Naive thymus-derived CD4-positive, alpha-beta T cell (primary cell): ENCODE results near the gene TNFSF12. TPM values are rescaled to one million over a fixed set of nuclear protein-coding genes. Genes with fewer than 3 reads are reported as not detected.

Experiments used
- polyA plus RNA-seq, 2 donors: library from polyadenylated mRNA; unstranded; fragments of 300-500 nt; fragmentation: Illumina TruSeq; gene quantifications; one replicate each; pipeline ENCODE4 v1.2.3, GENCODE V29; 2021
- total RNA-seq, 6 experiments: library from RNA in 5 of 6; stranded (reverse) in 5 of 6; gene quantifications; 1 replicate in 5 of 6; 2 replicates in 1 of 6; pipeline ENCODE4 v1.2.3 and lab custom pipeline; 2021 to 2026

TNFSF12 gene
- total and polyA plus RNA-seq, 7 experiments from 2014 or later: 25.4 to 82.4 (median 36.1) TPM

Other genes starting within 250 kb of the TNFSF12 start
Only the 30 nearest of the 32 such genes appear.
- gene NEURL4, start 219.7 kb upstream of the TNFSF12 start, total RNA-seq: 10 to 100 TPM; 42.6 to 92.6 (median 50.1) TPM
- gene NEURL4, start 219.7 kb upstream of the TNFSF12 start, polyA plus RNA-seq: 1 to 10 TPM; 1.1 to 2.5 TPM
- 100 to 1,000 TPM; 482 to 708 (median 599) TPM for gene ACAP1, start 212.5 kb upstream of the TNFSF12 start, total RNA-seq
- 100 to 1,000 TPM; 234 to 337 TPM for gene ACAP1, start 212.5 kb upstream of the TNFSF12 start, polyA plus RNA-seq
- 10 to 100 TPM in 1 of 5 experiments, 1 to 10 TPM in 4; 2.7 to 13.7 (median 4.0) TPM for gene KCTD11, start 196.9 kb upstream of the TNFSF12 start, total RNA-seq
- gene KCTD11, start 196.9 kb upstream of the TNFSF12 start, polyA plus RNA-seq: 1 to 10 TPM in 1 of 2 donors, under 1 TPM in 1; 0.83 to 1.1 TPM
- not detected for gene TMEM95, start 193.9 kb upstream of the TNFSF12 start, total RNA-seq
- gene TMEM95, start 193.9 kb upstream of the TNFSF12 start, polyA plus RNA-seq: not detected
- gene TNK1, start 168.0 kb upstream of the TNFSF12 start, total RNA-seq: 10 to 100 TPM in 4 of 5 experiments, 1 to 10 TPM in 1; 1.5 to 23.4 (median 13.9) TPM
- 1 to 10 TPM; 5.8 to 7.4 TPM for gene TNK1, start 168.0 kb upstream of the TNFSF12 start, polyA plus RNA-seq
- gene PLSCR3, start 154.5 kb upstream of the TNFSF12 start, total RNA-seq: 100 to 1,000 TPM in 1 of 5 experiments, 10 to 100 TPM in 4; 74.8 to 142 (median 85.0) TPM
- gene PLSCR3, start 154.5 kb upstream of the TNFSF12 start, polyA plus RNA-seq: 100 to 1,000 TPM; 162 to 212 TPM
- gene TMEM256, start 145.0 kb upstream of the TNFSF12 start, total RNA-seq: 10 to 100 TPM; 31.5 to 58.5 (median 48.2) TPM
- gene TMEM256, start 145.0 kb upstream of the TNFSF12 start, polyA plus RNA-seq: 10 to 100 TPM; 45.2 to 64.9 TPM
- 10 to 100 TPM in 3 of 5 experiments, 1 to 10 TPM in 2; 1.6 to 17.8 (median 11.9) TPM for gene NLGN2, start 141.2 kb upstream of the TNFSF12 start, total RNA-seq
- under 1 TPM; 0.20 to 0.28 TPM for gene NLGN2, start 141.2 kb upstream of the TNFSF12 start, polyA plus RNA-seq
- not detected for gene SPEM1, start 128.7 kb upstream of the TNFSF12 start, total RNA-seq
- not detected for gene SPEM1, start 128.7 kb upstream of the TNFSF12 start, polyA plus RNA-seq
- gene SPEM2, start 123.4 kb upstream of the TNFSF12 start, total RNA-seq: not detected
- not detected for gene SPEM2, start 123.4 kb upstream of the TNFSF12 start, polyA plus RNA-seq
- not detected for gene SPEM3, start 120.2 kb upstream of the TNFSF12 start, total RNA-seq
- not detected for gene SPEM3, start 120.2 kb upstream of the TNFSF12 start, polyA plus RNA-seq
- 10 to 100 TPM in 3 of 5 experiments, 1 to 10 TPM in 2; 8.2 to 19.1 (median 16.5) TPM for gene TMEM102, start 113.6 kb upstream of the TNFSF12 start, total RNA-seq
- gene TMEM102, start 113.6 kb upstream of the TNFSF12 start, polyA plus RNA-seq: 10 to 100 TPM in 1 of 2 donors, 1 to 10 TPM in 1; 8.5 to 26.1 TPM
- gene FGF11, start 109.5 kb upstream of the TNFSF12 start, total RNA-seq: 10 to 100 TPM in 1 of 5 experiments, 1 to 10 TPM in 4; 2.8 to 39.7 (median 3.4) TPM
- under 1 TPM in 1 of 2 donors, not detected in 1; 0.09 TPM for gene FGF11, start 109.5 kb upstream of the TNFSF12 start, polyA plus RNA-seq
- 10 to 100 TPM in 1 of 5 experiments, 1 to 10 TPM in 4; 6.0 to 14.6 (median 7.2) TPM for gene CHRNB1, start 104.0 kb upstream of the TNFSF12 start, total RNA-seq
- 10 to 100 TPM; 14.9 to 24.8 TPM for gene CHRNB1, start 104.0 kb upstream of the TNFSF12 start, polyA plus RNA-seq
- gene ZBTB4, start 69.4 kb upstream of the TNFSF12 start, total RNA-seq: 10 to 100 TPM; 30.3 to 89.2 (median 64.1) TPM
- gene ZBTB4, start 69.4 kb upstream of the TNFSF12 start, polyA plus RNA-seq: 10 to 100 TPM; 15.3 to 25.5 TPM
- gene SLC35G6, start 67.6 kb upstream of the TNFSF12 start, total RNA-seq: under 1 TPM in 1 of 5 experiments, not detected in 4; 0.16 TPM
- gene SLC35G6, start 67.6 kb upstream of the TNFSF12 start, polyA plus RNA-seq: not detected
- gene POLR2A, start 64.7 kb upstream of the TNFSF12 start, total RNA-seq: 100 to 1,000 TPM; 165 to 501 (median 225) TPM
- 10 to 100 TPM; 43.6 to 82.4 TPM for gene POLR2A, start 64.7 kb upstream of the TNFSF12 start, polyA plus RNA-seq
- 10 to 100 TPM in 1 of 5 experiments, 1 to 10 TPM in 4; 2.0 to 45.6 (median 4.4) TPM for gene TNFSF13, start 9.7 kb downstream of the TNFSF12 start, total RNA-seq
- 1 to 10 TPM; 1.1 to 1.5 TPM for gene TNFSF13, start 9.7 kb downstream of the TNFSF12 start, polyA plus RNA-seq
- 10 to 100 TPM; 35.0 to 43.8 (median 40.8) TPM for gene SENP3, start 12.9 kb downstream of the TNFSF12 start, total RNA-seq
- 10 to 100 TPM; 13.2 to 20.6 TPM for gene SENP3, start 12.9 kb downstream of the TNFSF12 start, polyA plus RNA-seq
- 100 to 1,000 TPM in 1 of 5 experiments, 10 to 100 TPM in 2, 1 to 10 TPM in 2; 6.8 to 176 (median 18.8) TPM for gene CD68, start 30.6 kb downstream of the TNFSF12 start, total RNA-seq
- under 1 TPM; 0.12 to 0.21 TPM for gene CD68, start 30.6 kb downstream of the TNFSF12 start, polyA plus RNA-seq
- gene MPDU1, start 34.8 kb downstream of the TNFSF12 start, total RNA-seq: 10 to 100 TPM; 25.4 to 79.8 (median 31.4) TPM
- gene MPDU1, start 34.8 kb downstream of the TNFSF12 start, polyA plus RNA-seq: 10 to 100 TPM; 39.1 to 52.3 TPM
- 1 to 10 TPM in 2 of 5 experiments, under 1 TPM in 3; 0.44 to 1.6 (median 0.56) TPM for gene SOX15, start 41.0 kb downstream of the TNFSF12 start, total RNA-seq
- gene SOX15, start 41.0 kb downstream of the TNFSF12 start, polyA plus RNA-seq: not detected
- 10 to 100 TPM; 24.6 to 46.9 (median 34.0) TPM for gene FXR2, start 65.8 kb downstream of the TNFSF12 start, total RNA-seq
- 10 to 100 TPM in 1 of 2 donors, 1 to 10 TPM in 1; 5.5 to 21.6 TPM for gene FXR2, start 65.8 kb downstream of the TNFSF12 start, polyA plus RNA-seq
- gene SAT2, start 78.8 kb downstream of the TNFSF12 start, total RNA-seq: 10 to 100 TPM; 26.5 to 95.0 (median 77.2) TPM
- 10 to 100 TPM; 42.0 to 47.2 TPM for gene SAT2, start 78.8 kb downstream of the TNFSF12 start, polyA plus RNA-seq
- not detected for gene SHBG, start 81.1 kb downstream of the TNFSF12 start, total RNA-seq
- not detected for gene SHBG, start 81.1 kb downstream of the TNFSF12 start, polyA plus RNA-seq
- 1 to 10 TPM in 1 of 5 experiments, under 1 TPM in 4; 0.12 to 1.1 (median 0.29) TPM for gene ATP1B2, start 101.9 kb downstream of the TNFSF12 start, total RNA-seq
- gene ATP1B2, start 101.9 kb downstream of the TNFSF12 start, polyA plus RNA-seq: not detected
- 100 to 1,000 TPM in 3 of 5 experiments, 10 to 100 TPM in 2; 57.9 to 226 (median 104) TPM for gene TP53, start 138.4 kb downstream of the TNFSF12 start, total RNA-seq
- gene TP53, start 138.4 kb downstream of the TNFSF12 start, polyA plus RNA-seq: 10 to 100 TPM; 30.9 to 32.5 TPM
- 10 to 100 TPM in 2 of 5 experiments, 1 to 10 TPM in 3; 6.7 to 21.1 (median 9.6) TPM for gene WRAP53, start 139.4 kb downstream of the TNFSF12 start, total RNA-seq
- gene WRAP53, start 139.4 kb downstream of the TNFSF12 start, polyA plus RNA-seq: 10 to 100 TPM in 1 of 2 donors, 1 to 10 TPM in 1; 9.6 to 18.9 TPM
- not detected for gene EFNB3, start 156.1 kb downstream of the TNFSF12 start, total RNA-seq
- not detected for gene EFNB3, start 156.1 kb downstream of the TNFSF12 start, polyA plus RNA-seq
- gene DNAH2, start 168.7 kb downstream of the TNFSF12 start, total RNA-seq: under 1 TPM in 1 of 5 experiments, not detected in 4; 0.03 TPM
- not detected for gene DNAH2, start 168.7 kb downstream of the TNFSF12 start, polyA plus RNA-seq